Peyer's patch (tissue), 4 donors: Measurements from ENCODE around the gene PAM. TPM values are rescaled to one million over a fixed set of nuclear protein-coding genes. Genes with fewer than 3 reads are reported as not detected.

Experiments
- DNase-seq, 3 donors: peaks; one replicate each; pipeline ENCODE4 v3.0.0-alpha.2; 2017 to 2019
- H3K27ac ChIP-seq, 4 donors: fragments of 200-600 bp; sonication (generic); one replicate each; pipeline ENCODE4 v1.5.1; 2016 to 2019
- H3K27me3 ChIP-seq, 2 donors: fragments of 200-600 bp; sonication (generic); one replicate each; pipeline ENCODE4 v1.5.1; 2019
- H3K36me3 ChIP-seq, 3 donors: fragments of 200-600 bp; sonication (generic); one replicate each; pipeline ENCODE4 v1.5.1; 2016 to 2019
- H3K4me1 ChIP-seq, 4 donors: fragments of 200-600 bp; sonication (generic); one replicate each; pipeline ENCODE4 v1.5.1; 2016 to 2019
- H3K4me3 ChIP-seq, 4 donors: fragments of 200-600 bp; sonication (generic); 1 replicate in 3 of 4; 2 replicates in 1 of 4; pipeline ENCODE4 v1.5.1; 2016 to 2019; ENCODE audit warnings: mild to moderate bottlenecking in 1 of 4
- H3K9me3 ChIP-seq, 4 donors: fragments of 200-600 bp; sonication (generic); one replicate each; pipeline ENCODE4 v1.5.1; 2016 to 2019; ENCODE audit warnings: mild to moderate bottlenecking in 1 of 4
- POLR2A ChIP-seq, 2 donors: fragments of 450-650 bp; IDR thresholded peaks; one replicate each; pipeline ENCODE4 v1.5.1; 2017; ENCODE audit warnings: antibody characterized with exemption in 2 of 2, mild to moderate bottlenecking in 2 of 2, moderate library complexity in 2 of 2
- total RNA-seq, 4 donors: library from RNA; depleted of rRNA; stranded (reverse); fragments of >200 nt; gene quantifications; one replicate each; pipeline ENCODE4 v1.1.0, GENCODE V29; 2016
- TF ChIP-seq, protein P1 (sequence below), 6 experiments: fragments of 450-650 bp in 4 of 6; fragments of 200-600 bp in 2 of 6; sonication (generic) in 1 of 6; IDR thresholded peaks; one replicate each; pipeline ENCODE4 v1.5.1; 2017 to 2019; ENCODE audit warnings: antibody characterized with exemption in 6 of 6, mild to moderate bottlenecking in 3 of 6, moderate library complexity in 1 of 6

PAM gene
- total RNA-seq, 4 donors from 2014 or later: 58.6 to 130 (median 109) TPM

DNA sequence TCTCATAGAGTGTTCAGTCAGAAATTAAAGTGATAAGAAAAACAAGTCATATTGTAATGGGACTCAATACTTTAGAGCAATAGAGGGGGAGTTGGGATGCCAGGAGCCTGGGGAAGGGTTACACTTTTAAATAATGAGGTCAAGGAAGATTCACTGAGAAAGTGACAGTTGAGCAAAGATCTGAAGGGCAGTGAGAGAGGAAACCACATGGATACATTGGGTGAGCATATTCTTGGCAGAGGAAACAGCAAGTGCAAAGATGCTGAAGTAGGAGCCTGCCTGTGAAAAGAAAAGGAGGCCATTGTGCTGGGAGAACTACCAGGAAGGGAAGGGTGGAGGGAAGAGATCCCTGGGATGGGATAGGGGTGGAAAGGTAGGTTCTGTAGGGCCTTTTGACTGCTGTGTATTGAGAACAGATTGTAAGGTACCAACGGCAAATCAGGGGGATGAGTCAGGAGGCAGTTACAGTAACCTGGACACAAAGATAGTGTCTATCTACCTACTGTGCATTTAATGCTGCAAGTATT lies 79.4 kb downstream of the PAM start:
- no peaks in the 10 kb centered on the region for H3K27me3 ChIP-seq
- H3K9me3 ChIP-seq: no peaks in the 10 kb centered on the region
- H3K4me3 ChIP-seq: no peak overlapping the region
- H3K4me1 ChIP-seq: no peaks in the 10 kb centered on the region
- TF ChIP-seq, protein P1, sequence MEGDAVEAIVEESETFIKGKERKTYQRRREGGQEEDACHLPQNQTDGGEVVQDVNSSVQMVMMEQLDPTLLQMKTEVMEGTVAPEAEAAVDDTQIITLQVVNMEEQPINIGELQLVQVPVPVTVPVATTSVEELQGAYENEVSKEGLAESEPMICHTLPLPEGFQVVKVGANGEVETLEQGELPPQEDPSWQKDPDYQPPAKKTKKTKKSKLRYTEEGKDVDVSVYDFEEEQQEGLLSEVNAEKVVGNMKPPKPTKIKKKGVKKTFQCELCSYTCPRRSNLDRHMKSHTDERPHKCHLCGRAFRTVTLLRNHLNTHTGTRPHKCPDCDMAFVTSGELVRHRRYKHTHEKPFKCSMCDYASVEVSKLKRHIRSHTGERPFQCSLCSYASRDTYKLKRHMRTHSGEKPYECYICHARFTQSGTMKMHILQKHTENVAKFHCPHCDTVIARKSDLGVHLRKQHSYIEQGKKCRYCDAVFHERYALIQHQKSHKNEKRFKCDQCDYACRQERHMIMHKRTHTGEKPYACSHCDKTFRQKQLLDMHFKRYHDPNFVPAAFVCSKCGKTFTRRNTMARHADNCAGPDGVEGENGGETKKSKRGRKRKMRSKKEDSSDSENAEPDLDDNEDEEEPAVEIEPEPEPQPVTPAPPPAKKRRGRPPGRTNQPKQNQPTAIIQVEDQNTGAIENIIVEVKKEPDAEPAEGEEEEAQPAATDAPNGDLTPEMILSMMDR (IDR thresholded peaks at IDR 0.05): no peak
- TF ChIP-seq POLR2A (IDR thresholded peaks at IDR 0.05): no peak
- DNase-seq: no peak
- H3K27ac ChIP-seq: no peak overlapping the region
- H3K36me3 ChIP-seq: no peaks in the 10 kb centered on the region

DNA sequence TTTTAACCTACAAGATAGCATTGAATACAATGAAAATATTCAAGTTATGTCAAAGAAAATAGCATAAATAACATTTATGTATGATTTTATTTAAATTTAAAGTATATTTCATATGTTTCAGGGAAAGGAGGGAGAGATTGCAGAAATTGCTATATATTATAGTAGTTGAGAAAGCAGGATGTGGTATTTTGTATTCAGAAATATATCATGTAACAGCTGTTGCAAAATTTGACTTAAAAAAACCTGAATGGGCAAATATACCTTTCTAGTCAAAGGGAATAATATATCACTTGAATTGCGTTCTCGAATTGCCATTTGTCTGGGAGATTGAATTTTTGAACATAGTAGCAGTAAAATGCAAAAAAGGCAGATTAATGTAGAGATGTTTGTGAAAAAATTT lies 80.6 kb downstream of the PAM start:
- no peak for DNase-seq
- TF ChIP-seq, protein P1 (IDR thresholded peaks at IDR 0.05): no peak
- no peak for TF ChIP-seq POLR2A (IDR thresholded peaks at IDR 0.05)

DNA sequence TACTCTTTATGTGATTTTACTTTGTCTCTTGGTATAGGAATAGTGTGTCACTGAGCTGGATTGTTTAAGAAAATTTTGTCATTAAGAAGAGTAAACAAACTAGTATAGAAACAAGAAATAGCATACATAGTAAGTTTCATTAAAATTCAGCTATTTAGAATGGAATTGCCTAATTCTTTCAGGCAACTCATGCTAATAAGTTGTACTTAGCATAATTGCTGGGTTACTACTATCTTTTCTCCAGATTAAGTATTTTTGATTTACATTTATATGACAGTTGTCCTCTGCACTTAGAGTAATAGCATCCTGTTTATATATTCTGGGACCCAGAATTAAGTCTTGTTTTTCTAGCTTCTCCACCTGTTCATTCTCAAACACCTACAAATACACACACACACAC lies 85.9 kb downstream of the PAM start:
- Histone ChIP-seq H3K27ac (no peak overlapping the region), H3K9me3 (no peaks in the 10 kb centered on the region), H3K27me3 (no peaks in the 10 kb centered on the region), H3K4me1 (no peaks in the 10 kb centered on the region), H3K4me3 (no peak overlapping the region), H3K36me3 (no peaks in the 10 kb centered on the region)
- TF ChIP-seq, protein P1 (IDR thresholded peaks at IDR 0.05): no peak
- TF ChIP-seq POLR2A (IDR thresholded peaks at IDR 0.05): no peak
- no peak for DNase-seq

More for the DNA sequence above, 80.6 kb downstream of the PAM start:
- Histone ChIP-seq H3K27me3 (no peaks in the 10 kb centered on the region), H3K9me3 (no peaks in the 10 kb centered on the region), H3K36me3 (no peaks in the 10 kb centered on the region), H3K4me3 (no peak overlapping the region), H3K27ac (no peak overlapping the region), H3K4me1 (no peaks in the 10 kb centered on the region)

DNA sequence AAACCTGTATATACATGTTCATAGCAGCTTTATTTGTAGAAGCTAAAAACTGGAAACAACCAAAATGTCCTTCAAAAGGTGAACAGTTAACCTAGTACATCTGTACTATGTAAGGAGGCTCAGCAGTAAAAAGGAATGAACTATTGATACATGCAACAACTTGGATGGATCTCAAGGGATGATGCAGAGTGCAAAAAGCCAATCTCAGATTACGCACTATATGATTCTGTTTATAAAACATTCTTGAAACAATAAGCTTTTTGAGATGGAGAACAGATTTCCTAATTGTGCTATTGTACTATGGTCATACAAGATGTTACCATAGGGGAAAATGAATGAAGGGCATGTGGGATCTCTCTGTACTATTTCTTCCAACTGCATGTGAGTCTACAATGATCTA lies 88.9 kb downstream of the PAM start:
- Histone ChIP-seq H3K4me3 (no peak overlapping the region), H3K27ac (no peak overlapping the region), H3K9me3 (no peaks in the 10 kb centered on the region), H3K36me3 (no peaks in the 10 kb centered on the region), H3K4me1 (no peaks in the 10 kb centered on the region), H3K27me3 (no peaks in the 10 kb centered on the region)
- TF ChIP-seq, protein P1 (IDR thresholded peaks at IDR 0.05): no peak
- TF ChIP-seq POLR2A (IDR thresholded peaks at IDR 0.05): no peak
- DNase-seq: no peak

DNA sequence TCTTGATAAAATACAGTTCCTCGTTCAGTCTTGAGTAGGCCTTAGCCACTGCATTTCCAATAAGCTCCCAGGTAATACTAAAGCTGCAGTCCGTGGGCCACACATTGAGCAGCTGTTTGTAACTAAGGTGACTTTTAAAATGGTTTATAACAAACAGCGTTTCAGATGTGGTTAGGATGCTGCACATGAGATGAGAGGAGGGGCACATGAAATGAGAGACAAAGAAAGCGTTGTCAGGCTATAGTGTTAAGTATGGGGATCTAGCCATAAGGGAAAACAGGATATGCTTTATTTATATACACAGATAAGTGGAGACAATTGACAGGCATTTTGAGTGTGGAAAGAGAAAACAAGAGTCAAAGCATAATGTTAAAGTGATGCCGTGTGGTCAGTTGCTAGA lies 89.9 kb downstream of the PAM start:
- DNase-seq: no peak
- Histone ChIP-seq H3K4me1 (no peaks in the 10 kb centered on the region), H3K27me3 (no peaks in the 10 kb centered on the region), H3K9me3 (no peaks in the 10 kb centered on the region), H3K36me3 (no peaks in the 10 kb centered on the region), H3K27ac (no peak overlapping the region), H3K4me3 (no peak overlapping the region)
- no peak for TF ChIP-seq POLR2A (IDR thresholded peaks at IDR 0.05)
- TF ChIP-seq, protein P1 (IDR thresholded peaks at IDR 0.05): no peak

DNA sequence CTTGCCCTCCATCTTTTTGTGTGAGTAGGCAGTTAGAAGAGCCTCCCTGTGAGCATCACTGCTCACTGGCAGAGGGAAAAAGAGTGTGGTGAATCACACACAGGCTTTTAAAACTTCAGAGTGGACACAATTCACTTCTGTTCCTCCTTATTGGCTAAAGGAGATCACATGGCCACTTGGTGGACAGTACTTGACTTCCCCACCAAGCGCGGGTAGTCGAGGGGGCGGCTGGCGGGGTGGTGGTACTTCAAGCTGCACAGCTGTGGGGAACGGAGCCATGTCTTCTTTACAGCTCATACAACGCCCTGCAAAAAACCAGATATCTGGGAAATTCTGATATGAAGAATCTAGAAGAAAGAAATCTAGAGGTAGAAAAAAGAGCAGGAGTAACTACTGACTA lies 95.4 kb downstream of the PAM start:
- Histone ChIP-seq H3K4me1 (no peaks in the 10 kb centered on the region), H3K36me3 (no peaks in the 10 kb centered on the region), H3K27ac (no peak overlapping the region), H3K4me3 (no peak overlapping the region), H3K27me3 (no peaks in the 10 kb centered on the region), H3K9me3 (no peaks in the 10 kb centered on the region)
- TF ChIP-seq POLR2A (IDR thresholded peaks at IDR 0.05): no peak
- TF ChIP-seq, protein P1 (IDR thresholded peaks at IDR 0.05): no peak
- no peak for DNase-seq
